Calu3 (cell line): ENCODE measurements around the gene TMEM132D. TPM values are rescaled to one million over a fixed set of nuclear protein-coding genes. Genes with fewer than 3 reads are reported as not detected.

Experiments
- BruUV-seq: library from RNA; stranded (reverse); fragments of 400-500 nt; replicated peaks from 2 replicates; lab custom pipeline; 2021; lab: Mats Ljungman, UMichigan
- CTCF ChIA-PET: fragments of 300-600 bp; sonication (Branson Sonifier 250); formaldehyde crosslinking; loops from one replicate; lab custom pipeline; 2022; ENCODE audit warnings: antibody characterized with exemption; lab: Charles Lee
- DNase-seq: peaks from one replicate; pipeline ENCODE4 v3.0.0; 2022
- H3K27ac Mint-ChIP-seq: one replicate; pipeline ENCODE4 v1.8.0; 2022; ENCODE audit warnings: mixed read lengths; ENCODE audit not compliant: unreplicated experiment
- H3K27me3 Mint-ChIP-seq: one replicate; pipeline ENCODE4 v1.8.0; 2022; ENCODE audit warnings: mixed read lengths; ENCODE audit not compliant: unreplicated experiment
- H3K36me3 Mint-ChIP-seq: one replicate; pipeline ENCODE4 v1.8.0; 2022; ENCODE audit warnings: mild to moderate bottlenecking, moderate library complexity, mixed read lengths; ENCODE audit not compliant: insufficient read depth, unreplicated experiment
- H3K4me1 Mint-ChIP-seq: one replicate; pipeline ENCODE4 v1.8.0; 2022; ENCODE audit warnings: mild to moderate bottlenecking, low read depth, mixed read lengths; ENCODE audit not compliant: unreplicated experiment
- H3K4me3 Mint-ChIP-seq: one replicate; pipeline ENCODE4 v1.8.0; 2022; ENCODE audit warnings: mild to moderate bottlenecking, low read depth, moderate library complexity, mixed read lengths; ENCODE audit not compliant: unreplicated experiment
- H3K9me3 Mint-ChIP-seq: one replicate; pipeline ENCODE4 v1.8.0; 2022; ENCODE audit warnings: low read depth, mixed read lengths; ENCODE audit not compliant: unreplicated experiment
- CTCF ChIP-seq: fragments of 200-600 bp; IDR thresholded peaks from one replicate; pipeline ENCODE4 v1.8.0; 2022; ENCODE audit warnings: antibody characterized with exemption; ENCODE audit not compliant: unreplicated experiment
- intact Hi-C: fragments of 100-400 bp; cut with micrococcal nuclease; formaldehyde crosslinking; loops from one replicate; pipeline ENCODE4 v1.10.0; 2022; ENCODE audit not compliant: unreplicated experiment
- total RNA-seq: library from RNA; stranded (reverse); gene quantifications from 2 replicates; pipeline ENCODE4 v1.2.3, GENCODE V29; 2022

Gene TMEM132D
- total RNA-seq, 1 experiment from 2014 or later = not detected

GRCh38 chr12:129163861-129164260 is 740.0 kb downstream of the TMEM132D start:
- BruUV-seq = no TSS peak
- intact Hi-C loops = no loop called here
- peaks cover 8% of the 10 kb centered on the region for H3K9me3 Mint-ChIP-seq
- no peak overlapping the region for H3K4me3 Mint-ChIP-seq
- H3K27ac Mint-ChIP-seq = no peak overlapping the region
- no peaks in the 10 kb centered on the region for H3K27me3 Mint-ChIP-seq
- CTCF ChIA-PET = no interaction called here
- H3K36me3 Mint-ChIP-seq = no peaks in the 10 kb centered on the region
- no peak for DNase-seq
- no peaks in the 10 kb centered on the region for H3K4me1 Mint-ChIP-seq
- no peak for TF ChIP-seq CTCF

- no TSS peak for BruUV-seq
- Mint-ChIP-seq H3K4me3 (no peak overlapping the region), H3K27me3 (no peaks in the 10 kb centered on the region), H3K9me3 (peaks cover 6% of the 10 kb centered on the region), H3K27ac (no peak overlapping the region), H3K4me1 (no peaks in the 10 kb centered on the region), H3K36me3 (no peaks in the 10 kb centered on the region)
- no peak for DNase-seq
- intact Hi-C loops = no loop called here
- TF ChIP-seq CTCF = no peak
- CTCF ChIA-PET = no interaction called here
These were observed 740.4 kb downstream of the TMEM132D start for GRCh38 chr12:129163461-129163860.

DNA sequence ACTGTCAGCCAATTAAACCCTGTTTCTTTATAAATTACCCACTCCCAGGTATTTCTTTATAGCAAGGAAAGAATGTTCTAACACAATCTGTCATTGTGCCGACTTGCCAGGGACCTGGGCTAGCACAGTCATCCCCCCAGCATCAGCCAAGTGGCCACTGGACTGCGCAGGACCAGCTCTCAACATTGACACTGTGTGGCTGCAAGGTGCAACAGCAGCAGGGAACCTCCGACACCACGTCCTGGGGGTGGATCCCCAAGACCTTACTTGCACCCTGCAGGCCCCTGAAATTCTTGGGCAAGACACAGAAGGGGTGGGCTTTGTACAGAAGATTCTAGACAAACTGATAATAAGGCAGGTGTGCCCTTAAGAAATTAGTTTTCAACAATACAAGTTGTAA is 741.0 kb downstream of the TMEM132D start:
- H3K4me1 Mint-ChIP-seq = no peaks in the 10 kb centered on the region
- intact Hi-C loops = no loop called here
- no peak overlapping the region for H3K27ac Mint-ChIP-seq
- no peak overlapping the region for H3K4me3 Mint-ChIP-seq
- no TSS peak for BruUV-seq
- no peaks in the 10 kb centered on the region for H3K27me3 Mint-ChIP-seq
- H3K9me3 Mint-ChIP-seq = peaks cover 9% of the 10 kb centered on the region
- H3K36me3 Mint-ChIP-seq = no peaks in the 10 kb centered on the region
- no peak for DNase-seq
- CTCF ChIA-PET = no interaction called here
- no peak for TF ChIP-seq CTCF

DNA sequence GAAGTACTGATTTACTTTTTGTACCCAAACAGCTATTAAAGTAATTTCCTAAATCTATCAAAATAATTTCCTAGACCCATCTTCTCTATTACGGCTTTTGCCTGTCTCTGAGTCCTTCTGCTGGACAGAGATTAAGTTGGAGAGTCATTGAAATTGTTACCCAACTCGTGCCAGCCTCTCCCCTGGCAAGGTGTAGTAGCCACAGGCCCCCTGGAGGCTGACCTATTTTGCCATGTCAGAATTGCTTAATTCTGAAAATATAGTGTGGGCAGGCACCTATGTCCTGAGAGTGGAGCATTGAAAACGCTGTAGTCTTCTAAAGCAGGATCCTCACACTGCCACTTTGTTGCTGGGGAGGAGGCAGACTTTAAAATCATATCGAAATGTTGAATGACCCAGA is 742.3 kb downstream of the TMEM132D start:
- no peak for TF ChIP-seq CTCF
- H3K27ac Mint-ChIP-seq = no peak overlapping the region
- intact Hi-C loops = no loop called here
- no peaks in the 10 kb centered on the region for H3K4me1 Mint-ChIP-seq
- H3K36me3 Mint-ChIP-seq = no peaks in the 10 kb centered on the region
- CTCF ChIA-PET = interaction anchor here (0.7 kb wide), 1 partner anchor 16 kb away, joined by 3 read pairs; no protein-coding TSS in a partner anchor
- peaks cover 10% of the 10 kb centered on the region for H3K9me3 Mint-ChIP-seq
- no peak overlapping the region for H3K4me3 Mint-ChIP-seq
- DNase-seq = no peak
- no TSS peak for BruUV-seq
- no peaks in the 10 kb centered on the region for H3K27me3 Mint-ChIP-seq
